Ovary (tissue), 3 donors: ENCODE results near the gene RAET1E.

Experiments
- CTCF ChIP-seq, 3 donors: fragments of 450-650 bp in 2 of 3; fragments of 200-600 bp in 1 of 3; IDR thresholded peaks; one replicate each; pipeline versions ENCODE4 v1.5.1 to v1.8.0; 2016 to 2022; ENCODE audit warnings: antibody characterized with exemption in 3 of 3, mild to moderate bottlenecking in 1 of 3
- EP300 ChIP-seq: sonication (generic); formaldehyde crosslinking; IDR thresholded peaks from one replicate; pipeline ENCODE4 v1.6.1; 2017; ENCODE audit warnings: antibody characterized with exemption
- POLR2A ChIP-seq: fragments of 450-650 bp; IDR thresholded peaks from one replicate; pipeline ENCODE4 v1.6.1; 2017; ENCODE audit warnings: antibody characterized with exemption, mild to moderate bottlenecking, moderate library complexity
- donor health status: DM: no; HTN: no; CAD: no.

GRCh38 chr6:149854532-149854931, 43.4 kb downstream of the RAET1E start:
- TF ChIP-seq POLR2A (no peak), CTCF (IDR thresholded peaks at IDR 0.05) (no peak), EP300 (no peak)
